Measurements from ENCODE around the gene PLBD2.

- TF ChIP-seq CTCF (IDR thresholded peaks at IDR 0.05) (no peak), POLR2A (IDR thresholded peaks at IDR 0.05) (no peak)
Observed at GRCh38 chr12:113328368-113328889, 30.0 kb upstream of the PLBD2 start.

Data from breast epithelium (tissue), 3 donors.